Ovary (tissue), 3 donors: ENCODE measurements around the gene PHLDB1.

Experiments used
- CTCF ChIP-seq, 3 donors: fragments of 450-650 bp in 2 of 3; fragments of 200-600 bp in 1 of 3; IDR thresholded peaks; one replicate each; pipeline versions ENCODE4 v1.5.1 to v1.8.0; 2016 to 2022; ENCODE audit warnings: antibody characterized with exemption in 3 of 3, mild to moderate bottlenecking in 1 of 3
- POLR2A ChIP-seq: fragments of 450-650 bp; IDR thresholded peaks from one replicate; pipeline ENCODE4 v1.6.1; 2017; ENCODE audit warnings: antibody characterized with exemption, mild to moderate bottlenecking, moderate library complexity
- donor health status: DM: no; HTN: no; CAD: no.

DNA sequence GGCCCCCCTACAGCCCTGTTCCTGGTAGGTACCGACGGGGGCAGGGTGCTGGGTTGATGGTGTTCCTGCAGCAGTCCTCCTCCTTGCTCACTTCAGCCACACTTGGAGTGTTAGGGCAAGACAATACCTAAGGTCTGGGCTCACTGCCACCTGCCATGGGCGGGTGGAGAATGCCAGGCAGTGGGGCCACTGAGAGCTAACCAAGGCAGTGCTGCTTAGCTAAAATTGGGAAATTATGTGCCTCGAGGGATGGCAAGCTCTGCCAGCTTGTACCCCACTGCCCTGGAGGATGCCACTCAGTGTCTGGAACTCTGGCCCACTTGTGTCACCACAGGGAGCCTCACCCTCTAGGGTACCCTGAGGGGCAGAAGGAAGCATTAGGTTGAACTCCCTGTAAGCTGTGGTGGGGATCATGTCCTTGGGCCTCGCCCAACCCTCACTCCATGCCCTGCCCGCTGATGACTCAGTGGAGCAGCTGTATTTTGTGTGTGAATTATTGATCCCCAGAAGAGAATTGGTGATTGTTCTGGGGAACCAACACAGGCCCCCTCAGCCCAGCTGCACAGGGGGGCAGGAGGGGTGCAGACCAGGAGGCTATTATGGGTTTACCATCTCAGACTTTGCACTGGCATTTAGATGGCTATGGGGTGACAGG is 17.7 kb downstream of the PHLDB1 start:
- no peak for TF ChIP-seq CTCF (IDR thresholded peaks at IDR 0.05)
- no peak for TF ChIP-seq POLR2A
